ENCODE results near the gene PCYOX1L.
"Not testable (repeated sequence)": the region's sequence is repeated elsewhere in the genome, so short reads cannot be mapped to it uniquely, and the experiment has no call there.

PCYOX1L gene

DNA sequence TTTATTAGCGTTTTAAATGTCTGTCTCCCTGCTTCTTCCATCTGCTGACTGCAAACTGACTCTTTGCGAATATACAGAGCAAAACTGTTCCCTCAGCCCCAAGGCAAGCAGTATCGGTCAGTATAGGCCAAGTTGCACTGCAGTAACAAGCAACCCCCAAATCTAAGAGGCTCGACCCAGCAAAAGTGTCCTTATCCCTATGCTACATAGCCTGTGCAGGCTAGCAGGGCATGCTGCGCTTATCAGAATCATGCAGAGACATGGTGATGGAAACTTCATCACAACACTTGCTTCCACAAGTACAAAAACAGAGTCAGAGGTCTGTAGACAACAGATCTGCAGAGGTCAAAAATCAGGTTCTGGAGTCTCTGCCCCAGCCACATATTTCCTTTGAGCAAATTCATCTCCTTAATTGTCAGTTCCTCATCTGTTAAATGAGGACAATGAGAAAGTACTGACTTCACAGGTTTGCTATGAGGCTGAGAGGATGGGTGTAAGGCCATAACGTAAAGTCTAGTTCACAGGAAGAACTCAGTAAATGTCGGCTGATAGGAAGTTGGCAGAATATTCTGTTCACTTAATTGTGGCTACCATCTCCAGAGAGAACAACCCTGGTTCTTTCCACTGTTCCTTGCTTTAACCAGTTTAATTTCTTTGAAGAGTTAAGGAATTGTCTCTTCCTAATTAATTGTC is 30.8 kb downstream of the PCYOX1L start:
- no peak for DNase-seq

DNA sequence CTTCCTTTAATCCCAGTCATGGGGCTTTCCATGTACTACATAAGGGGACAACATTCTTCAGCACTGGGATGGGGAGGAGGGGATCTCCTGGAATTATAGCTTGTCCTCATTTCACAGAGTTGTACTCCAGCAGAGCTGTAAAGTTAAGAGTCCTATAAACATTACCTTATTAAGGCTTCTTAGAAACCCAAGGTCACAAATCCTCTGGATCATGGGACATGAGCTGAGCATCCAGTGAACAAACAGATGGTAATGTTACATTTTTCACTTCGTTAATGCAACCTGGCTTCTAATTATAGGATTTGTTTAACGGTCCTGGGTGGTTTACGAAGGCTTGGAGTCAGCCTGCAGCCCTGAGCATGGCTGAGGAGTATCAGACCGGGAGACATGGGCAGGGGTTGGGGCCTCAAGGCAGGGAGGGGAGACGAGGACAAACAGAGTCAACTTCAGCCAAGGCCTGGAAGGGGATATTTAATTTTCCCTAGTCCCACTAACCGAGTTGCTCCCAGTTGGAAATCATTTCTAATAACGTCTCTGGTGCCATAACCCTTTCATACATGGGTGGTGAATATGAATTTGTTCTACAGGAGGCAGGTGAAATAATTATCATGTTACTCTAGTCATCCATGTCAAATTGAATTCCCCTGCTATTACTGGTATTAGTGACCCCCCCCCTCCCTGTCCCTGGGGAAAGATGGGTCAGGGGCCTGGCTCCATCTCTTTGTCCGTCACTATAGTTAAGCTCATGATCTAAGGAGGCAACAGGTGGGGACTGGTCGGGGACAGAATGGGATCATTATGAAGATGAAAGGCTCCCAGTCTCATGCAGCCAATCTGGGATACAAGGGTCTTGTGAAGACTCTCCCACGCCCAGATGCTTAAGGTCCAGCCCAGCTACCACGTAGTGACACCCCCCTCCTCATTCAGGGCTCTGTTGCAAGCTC is 32.0 kb downstream of the PCYOX1L start:
- no peak for DNase-seq

DNA sequence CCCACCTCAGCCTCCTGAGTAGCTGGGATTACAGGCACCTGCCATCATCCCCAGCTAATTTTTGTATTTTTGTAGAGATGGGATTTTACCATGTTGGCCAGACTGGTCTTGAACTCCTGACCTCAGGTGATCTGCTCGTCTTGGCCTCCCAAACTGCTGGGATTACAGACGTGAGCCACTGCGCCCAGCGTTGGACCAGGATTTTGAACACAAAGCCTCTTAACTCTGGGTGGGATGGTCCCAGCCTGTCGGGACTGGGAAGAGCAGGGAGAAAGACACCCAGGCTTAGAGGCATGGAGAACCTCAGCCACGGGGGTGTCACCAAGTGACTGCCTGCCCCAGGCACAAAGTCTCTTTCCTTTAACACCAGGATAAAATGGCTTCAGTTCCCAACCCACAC is 33.2 kb downstream of the PCYOX1L start:
- not testable (repeated sequence) for DNase-seq

DNA sequence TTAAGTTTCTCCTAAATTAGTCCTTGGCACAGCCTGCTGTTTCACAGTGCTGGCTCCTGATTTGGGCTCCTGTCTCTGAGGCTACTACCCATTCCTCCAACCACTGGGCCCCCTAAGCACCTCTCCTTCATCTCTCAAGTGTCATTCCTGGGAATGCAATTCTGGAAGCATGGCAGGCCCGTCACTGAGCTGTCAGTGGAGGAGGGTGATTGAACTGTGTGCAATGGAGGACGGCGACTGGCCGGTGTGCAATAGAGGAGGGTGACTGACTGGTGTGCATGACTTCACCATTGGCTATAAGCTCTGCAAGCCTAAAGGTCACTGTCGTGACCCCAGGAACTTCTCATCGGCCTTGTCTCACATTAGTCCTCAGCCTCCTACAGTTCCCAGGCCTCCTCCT is 33.7 kb downstream of the PCYOX1L start:
- DNase-seq, result no peak

DNA sequence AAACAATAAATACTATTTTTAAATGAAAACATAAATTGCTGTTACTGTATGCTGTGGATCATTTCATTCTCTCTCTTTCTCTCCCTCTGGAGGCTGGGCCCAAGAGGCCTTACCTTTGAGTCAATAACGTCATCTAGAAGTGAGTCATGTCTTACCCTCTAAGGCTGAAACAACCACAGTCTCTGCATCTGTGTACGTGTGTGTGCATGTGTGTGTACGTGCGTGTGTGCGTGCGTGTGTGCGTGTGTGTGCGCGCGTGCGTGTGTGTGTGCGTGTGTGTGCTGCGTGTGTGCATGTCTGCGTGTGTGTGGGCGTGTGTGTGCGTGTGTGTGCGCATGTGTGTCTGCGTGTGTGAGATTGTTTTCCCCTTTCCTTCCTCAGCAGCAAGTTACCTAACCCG is 34.9 kb downstream of the PCYOX1L start:
- no peak for DNase-seq

DNA sequence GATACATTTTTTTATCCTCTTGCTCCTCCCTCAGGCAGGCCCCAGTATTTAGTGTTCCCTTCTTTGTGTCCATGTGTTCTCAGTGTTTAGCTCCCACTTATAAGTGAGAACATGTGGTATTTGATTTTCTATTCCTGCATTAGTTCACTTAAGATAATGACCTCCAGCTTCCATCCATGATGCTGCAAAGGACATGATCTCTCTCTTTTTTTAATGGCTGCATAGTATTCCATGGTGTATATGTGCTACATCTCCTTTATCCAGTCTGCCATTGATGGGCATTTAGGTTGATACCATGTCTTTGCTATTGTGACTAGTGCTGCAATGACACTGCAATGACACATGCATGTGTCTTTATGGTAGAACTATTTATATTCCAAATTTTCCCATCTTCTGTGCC is 37.1 kb downstream of the PCYOX1L start:
- DNase-seq, result not testable (repeated sequence)

DNA sequence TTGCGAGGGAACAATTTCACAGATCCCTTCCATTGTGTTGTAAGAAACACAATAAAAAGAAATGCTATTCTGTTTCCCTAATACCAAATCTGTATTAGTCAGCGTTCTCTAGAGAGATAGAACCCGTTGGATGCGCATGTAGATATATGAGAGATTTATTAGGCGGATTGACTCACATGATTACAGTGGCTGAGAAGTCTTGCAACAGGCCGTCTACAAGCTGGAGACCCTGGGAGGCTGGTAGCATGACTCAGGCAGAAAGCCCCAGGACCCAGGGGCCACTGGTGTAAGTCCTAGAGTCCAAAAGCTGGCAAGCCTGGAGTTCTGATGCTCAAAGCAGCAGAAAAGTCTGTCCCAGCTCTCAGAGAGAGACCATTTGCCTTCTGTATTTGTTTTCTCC is 39.7 kb downstream of the PCYOX1L start:
- no peak for DNase-seq

DNA sequence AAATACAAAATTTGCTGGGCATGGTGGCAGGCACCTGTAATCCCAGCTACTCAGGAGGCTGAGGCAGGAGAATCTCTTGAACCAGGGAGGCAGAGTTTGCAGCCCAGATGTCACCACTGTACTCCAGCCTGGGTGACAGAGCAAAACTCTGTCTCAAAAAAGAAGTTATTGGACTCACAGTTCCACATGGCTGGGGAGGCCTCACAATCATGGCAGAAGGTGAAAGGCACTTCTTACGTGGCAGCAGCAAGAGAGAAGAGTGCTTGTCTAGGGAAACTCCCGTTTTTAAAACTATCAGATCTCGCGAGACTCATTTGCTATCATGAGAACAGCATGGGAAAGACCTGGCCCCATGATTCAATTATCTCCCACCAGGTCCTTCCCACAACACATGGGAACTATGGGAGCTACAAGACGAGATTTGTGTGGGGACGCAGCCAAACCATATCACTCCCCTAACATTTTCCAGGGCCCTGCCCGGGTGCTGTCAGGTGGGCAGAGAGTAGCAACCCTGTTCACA is 41.0 kb downstream of the PCYOX1L start:
- DNase-seq, result not testable (repeated sequence)

DNA sequence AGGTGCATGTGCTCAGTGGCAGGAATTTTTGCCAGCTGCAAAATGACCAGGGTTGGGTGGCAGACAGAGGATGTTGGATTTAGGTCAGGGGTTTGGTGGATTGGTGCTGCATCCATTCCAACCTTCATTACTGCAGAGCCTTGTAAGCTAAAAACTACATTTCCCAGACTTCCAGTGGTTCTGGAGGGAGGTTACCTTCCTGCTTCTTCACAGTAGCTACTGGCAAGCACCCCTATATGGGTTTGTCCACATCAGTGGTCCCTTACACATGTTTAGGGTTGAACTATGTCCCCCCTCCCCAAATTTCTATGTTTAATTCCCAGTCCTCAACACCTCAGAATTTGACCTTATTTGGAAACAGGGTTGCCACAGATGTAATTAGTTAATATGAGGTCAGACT is 41.9 kb downstream of the PCYOX1L start:
- no peak for DNase-seq

DNA sequence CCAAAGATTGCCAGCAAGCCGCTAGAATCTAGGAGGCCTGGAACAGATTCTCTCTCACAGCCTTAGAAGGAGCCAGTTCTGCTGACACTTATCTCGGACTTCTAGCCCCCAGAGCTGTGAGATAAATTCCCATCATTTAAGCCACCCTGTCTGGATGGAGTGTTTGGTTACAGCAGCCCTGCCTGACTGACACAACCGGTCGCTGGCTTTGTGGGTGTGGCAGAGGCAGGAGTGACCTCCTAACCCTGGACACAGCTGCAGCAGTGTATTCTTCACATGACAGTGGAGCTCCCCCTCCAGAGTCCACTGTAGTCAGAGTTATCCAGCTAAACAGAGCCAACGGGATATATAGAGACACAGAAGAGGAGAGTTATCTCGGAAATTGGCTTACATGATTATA is 42.5 kb downstream of the PCYOX1L start:
- DNase-seq, result no peak

DNA sequence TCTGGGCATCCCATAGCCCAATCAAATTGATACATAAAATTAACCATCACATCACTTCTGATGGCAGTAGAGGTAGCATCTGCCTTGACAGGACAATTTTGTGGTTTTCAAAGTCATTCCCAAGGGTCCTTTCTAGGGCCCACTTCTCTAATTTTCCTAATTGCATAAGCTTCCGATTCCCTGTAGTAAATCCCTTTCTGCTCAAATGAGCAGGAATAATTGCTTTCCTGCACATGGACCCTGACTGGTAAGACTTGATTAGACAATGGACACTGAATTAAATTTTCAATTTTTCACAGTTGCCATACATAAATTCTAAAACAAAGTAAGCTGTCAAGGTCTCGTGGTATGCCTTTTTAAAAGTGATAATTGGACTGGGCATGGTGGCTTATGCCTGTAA is 43.2 kb downstream of the PCYOX1L start:
- DNase-seq, result no peak

DNA sequence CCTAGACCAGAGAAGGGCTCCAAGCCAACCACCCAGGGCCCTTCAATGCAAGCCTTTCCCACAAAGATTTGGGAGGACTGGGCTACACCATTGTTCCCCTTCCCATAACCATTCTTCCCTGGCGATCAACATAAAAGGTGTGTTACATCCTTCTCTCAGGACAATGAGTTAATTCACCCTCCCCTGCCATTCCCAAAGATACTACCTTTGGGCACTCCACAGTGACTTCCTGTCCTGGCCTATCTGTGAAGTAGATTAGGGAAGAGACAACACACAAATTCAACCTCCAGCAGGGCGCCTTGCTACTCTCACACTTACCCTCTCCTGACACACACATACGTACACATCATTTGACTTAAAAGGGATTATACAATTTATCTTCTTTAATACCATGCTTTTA is 44.4 kb downstream of the PCYOX1L start:
- DNase-seq, result no peak

DNA sequence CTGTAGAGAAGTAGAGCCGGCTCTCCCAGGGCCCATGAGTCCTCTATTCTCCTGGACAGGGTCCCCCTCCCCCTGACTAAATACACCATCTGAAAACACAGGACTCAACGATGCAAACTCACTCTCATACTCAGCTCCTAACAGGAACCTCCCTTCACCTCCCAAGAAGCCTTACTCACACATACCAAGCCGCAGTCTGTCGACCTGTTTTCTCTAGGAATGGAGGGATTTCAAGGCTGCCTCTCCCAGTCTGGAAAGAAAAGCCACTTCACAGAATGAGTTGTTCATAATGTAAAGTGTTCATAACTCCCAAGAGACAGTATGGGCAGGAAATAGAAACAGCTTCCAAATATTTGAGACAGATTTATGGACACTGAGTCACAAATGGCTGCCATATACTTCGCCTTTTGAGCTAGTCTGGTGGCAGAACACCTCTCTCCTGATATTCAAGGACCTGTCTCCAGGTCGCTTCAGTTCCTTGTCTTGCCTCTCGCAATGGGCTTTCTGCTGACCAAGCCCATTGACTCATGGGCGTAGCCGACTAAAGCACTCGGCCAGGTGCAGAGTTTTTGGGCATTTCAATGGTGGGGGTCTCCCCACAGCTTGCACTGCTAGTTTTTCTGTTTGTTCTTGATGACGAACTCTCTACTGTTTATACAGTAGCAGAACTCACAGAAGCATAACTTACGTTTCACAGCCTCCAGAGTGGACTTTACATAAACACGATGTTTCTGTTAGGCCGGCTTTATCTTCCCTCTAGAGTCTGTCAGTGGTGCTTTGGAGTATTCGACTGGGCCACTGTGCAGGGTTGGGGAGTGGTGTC is 46.3 kb downstream of the PCYOX1L start:
- no peak for DNase-seq

DNA sequence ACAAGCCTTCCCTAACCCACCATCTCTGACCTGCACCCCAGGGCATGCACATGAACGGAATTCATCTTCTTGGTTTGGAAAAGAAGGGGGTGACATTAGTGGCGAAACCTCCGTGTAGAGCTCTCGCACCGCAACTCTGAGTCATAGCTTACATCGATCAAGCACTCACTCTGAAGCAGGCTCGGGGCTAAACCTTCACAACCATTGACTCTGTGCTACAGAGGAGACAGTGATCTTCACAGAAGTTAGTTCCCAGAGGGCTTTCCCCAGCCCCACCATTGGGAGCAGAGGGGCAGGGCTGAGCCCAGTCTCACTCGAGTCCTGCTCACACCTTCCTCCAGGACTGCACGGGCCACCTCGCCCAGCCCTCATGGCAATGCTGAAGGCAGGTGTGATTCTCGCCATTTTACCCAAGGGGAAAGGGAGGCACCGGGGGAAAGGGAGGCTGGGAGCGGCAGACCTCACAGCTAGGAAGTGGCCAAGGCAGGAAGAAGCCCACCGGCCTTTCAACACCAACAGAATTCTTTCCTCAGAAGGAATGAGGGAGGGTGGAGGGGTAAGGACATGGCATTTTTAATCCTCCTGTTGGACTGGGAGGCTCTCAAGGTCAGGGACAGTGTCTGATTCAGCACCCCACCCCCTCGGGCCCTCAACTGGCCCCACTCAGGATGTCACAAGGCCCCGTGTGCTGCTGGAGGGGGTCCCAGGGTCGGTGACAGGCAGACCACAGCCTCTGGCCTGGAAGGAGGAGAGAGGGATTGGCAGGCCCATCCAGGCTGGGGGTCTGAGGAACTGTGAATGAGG is 47.1 kb downstream of the PCYOX1L start:
- DNase-seq, result no peak

DNA sequence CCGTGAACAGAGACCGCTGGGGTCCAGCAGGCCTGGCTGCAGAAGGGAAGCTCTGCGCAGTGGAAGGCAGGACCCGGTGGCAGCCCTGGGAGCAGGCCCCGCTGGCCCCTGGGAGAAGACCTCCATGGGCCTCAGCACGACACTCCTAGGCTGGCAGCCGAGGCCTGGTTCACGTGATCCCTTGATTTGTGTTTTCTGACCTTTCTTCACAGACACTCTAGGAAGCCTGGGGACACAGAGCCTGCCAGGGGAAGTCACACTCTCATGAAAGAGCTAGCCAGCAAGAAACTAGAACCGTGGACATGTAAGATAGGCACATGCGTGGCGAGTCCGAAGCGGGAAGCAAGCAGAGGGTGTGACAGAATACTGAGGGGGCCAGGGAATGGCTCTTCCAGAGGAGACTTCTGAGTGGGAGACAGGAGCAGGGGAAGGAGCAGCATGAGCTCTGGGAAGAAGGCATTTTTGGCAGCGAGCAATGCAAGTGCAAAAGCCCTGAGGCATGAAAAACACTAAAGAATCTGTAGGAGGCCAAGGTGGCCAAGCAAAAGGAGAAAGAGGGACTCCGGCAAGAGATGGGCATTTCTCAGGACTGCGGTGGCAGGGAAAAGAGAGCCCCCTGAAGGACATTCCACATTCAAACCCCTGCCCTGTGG is 47.8 kb downstream of the PCYOX1L start:
- DNase-seq, result no peak

DNA sequence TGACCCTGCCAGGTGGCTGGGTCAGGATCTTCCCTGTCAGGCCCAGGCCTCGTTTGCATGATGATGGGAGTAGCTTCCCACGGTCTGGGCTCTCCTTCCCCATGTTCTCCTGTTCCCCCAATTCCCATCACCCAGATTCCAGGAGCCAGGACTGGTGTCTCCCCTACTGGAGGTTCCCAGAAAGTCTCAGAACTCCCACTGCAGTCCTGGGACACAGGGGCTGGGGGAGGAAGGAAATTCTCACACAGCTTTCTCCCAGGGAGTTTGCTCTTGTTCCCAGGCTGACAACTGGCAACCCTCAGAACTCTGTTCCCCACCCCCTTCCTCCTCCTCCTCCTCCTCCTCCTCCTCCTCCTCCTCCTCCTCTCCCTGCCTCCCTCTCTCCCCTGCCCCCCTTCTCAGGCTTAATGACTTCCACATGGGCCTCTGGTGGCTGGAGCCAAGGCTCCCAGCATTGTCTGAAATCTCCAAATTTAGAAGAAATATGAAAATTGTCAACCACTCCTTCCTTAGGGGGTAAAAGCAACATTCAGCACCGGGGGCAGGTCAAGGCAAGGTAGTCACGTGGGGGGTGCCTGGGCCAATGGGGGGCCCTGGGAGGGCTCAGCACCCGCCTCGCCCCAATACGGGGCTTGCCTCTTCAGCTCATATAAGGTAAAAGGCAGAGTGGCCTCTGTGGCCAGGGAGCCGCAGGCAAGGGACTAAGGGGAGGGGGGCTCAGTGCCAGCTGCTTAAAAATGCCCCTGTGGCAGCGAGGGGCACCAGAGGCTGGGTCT is 48.5 kb downstream of the PCYOX1L start:
- no peak for DNase-seq

DNA sequence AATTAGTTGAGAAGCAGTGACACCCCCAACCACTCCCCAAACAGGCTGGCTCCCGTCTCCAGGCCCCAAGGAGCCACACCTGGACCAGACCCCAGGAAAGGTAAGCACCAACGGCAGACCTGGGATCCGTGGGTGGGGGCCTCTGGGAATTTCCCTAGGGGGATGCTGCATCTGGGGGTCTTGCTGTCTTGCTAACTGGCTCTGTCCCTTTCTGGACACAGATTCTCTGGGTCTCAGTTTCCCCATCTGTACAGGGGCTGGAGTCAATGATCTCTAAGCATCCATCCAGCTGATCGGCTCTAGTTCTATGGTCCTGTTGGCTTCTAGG is 49.1 kb downstream of the PCYOX1L start:
- no peak for DNase-seq

DNA sequence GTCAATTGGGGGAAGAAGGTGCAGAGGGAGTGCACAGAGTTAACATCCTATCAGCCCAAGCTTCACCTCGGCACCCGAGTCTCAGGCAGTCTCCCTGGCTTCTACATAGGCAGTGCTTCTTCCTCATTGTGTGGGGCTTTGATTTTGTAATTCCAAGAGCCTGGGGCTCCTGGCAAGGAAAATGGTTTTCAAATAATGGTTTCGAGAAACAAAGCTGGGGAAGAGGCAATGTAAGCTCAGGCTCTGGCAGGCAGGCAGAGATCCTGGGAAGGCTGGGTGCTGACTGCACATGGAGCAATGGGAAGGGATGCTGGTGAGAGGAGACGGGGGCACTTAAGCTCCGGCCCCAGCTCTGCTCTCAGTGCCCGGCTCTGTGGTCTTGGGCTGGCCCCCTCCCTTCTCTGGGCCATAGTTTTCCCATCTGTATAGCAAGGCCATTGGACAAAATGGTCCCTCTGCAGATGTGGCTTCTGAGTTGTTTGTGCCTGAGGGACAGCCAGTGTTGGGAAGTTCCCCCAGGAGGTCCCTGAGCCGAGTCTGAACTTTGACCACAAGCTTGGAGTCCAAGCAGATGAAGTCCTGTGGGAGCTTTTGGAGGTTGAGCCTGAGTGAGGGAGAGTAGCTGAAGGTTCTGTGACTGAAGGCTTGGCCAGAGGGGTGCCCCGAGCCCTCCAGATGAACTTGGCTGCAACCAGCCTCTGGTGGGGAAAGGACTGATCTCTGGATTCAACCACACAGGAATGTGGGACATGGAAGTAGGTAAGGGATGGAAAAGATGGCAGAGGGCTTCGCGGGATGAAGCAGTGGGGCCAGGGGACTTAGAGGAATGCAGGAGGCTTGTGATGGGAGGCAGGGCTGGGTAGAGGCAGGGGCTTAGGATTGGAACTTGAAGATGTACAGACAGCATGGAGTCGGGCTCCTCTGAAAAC is 49.7 kb downstream of the PCYOX1L start:
- DNase-seq, result no peak

DNA sequence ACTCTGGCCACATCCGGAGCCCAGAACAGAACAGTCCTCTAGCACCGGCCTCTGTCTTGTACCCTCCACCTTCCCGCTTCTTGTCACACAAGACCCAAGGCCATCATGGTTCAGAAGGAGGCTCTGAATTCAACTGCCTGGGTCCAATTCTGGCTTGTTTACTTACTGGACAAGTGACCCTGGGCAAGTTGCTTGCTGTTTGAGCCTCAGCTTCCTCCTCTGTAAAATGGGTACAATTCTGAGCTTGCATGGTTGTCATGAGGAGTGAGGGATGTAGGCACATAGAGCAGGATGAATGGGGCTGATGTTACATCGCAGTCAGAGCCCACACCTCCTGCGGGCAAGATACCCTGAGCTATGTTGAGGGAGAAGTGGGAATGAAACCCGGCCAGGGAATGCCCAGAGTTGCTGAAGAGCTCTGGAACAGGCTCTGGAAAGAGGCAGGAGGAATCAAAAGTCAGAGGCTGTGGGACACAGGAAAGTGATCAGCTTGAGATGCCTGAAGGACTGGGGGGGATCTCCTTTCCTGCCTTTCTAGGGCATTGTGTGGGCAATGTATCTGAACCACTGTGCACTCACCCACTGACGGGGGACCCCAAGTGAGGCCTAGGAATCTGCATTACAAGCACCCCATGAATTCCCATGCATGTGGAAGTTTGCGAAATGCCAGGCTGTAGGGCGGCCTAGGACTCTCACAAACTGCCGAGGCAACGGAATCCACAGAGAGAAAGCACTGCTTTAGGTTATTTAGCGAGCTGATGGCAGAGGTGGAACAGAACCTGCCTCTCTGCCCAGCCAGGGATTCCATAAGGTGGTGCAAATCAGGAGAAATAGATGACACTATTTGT is 50.6 kb downstream of the PCYOX1L start:
- no peak for DNase-seq

Measured in stimulated activated CD8-positive, alpha-beta memory T cell treated with anti-CD3 and anti-CD28 coated beads, Interleukin-4, amount 100 ng/mL, for 48 hours (primary cell).